ENCODE data around the gene MYCBP. TPM values are rescaled to one million over a fixed set of nuclear protein-coding genes. Genes with fewer than 3 reads are reported as not detected.
A peak's percentile ranks its signal among the peaks of the same experiment; 100 is the strongest.

Gene MYCBP
- 10 to 100 TPM; 17.4 to 22.5 (median 21.2) TPM for total RNA-seq

- peaks cover 18 to 25% (median 19%) of the 10 kb centered on the region in 4 donors for H3K4me1 ChIP-seq
- no peaks in the 10 kb centered on the region for H3K36me3 ChIP-seq
- intact Hi-C loops (cut with DNase I), result loop anchor here (2.0 to 10.0 kb wide), 2 partner anchors 14 to 212 kb away; partner anchors contain the start of gene RRAGC
- peak within 1 kb of the TSS; percentile 68 to 83 (median 76) for H3K27ac ChIP-seq (replicated peaks in 1 of 4)
- H3K9me3 ChIP-seq, result no peaks in the 10 kb centered on the region
- DNase-seq (ENCODE audit: extremely low spot score), result peak; percentile 98
- TF ChIP-seq, protein P1, sequence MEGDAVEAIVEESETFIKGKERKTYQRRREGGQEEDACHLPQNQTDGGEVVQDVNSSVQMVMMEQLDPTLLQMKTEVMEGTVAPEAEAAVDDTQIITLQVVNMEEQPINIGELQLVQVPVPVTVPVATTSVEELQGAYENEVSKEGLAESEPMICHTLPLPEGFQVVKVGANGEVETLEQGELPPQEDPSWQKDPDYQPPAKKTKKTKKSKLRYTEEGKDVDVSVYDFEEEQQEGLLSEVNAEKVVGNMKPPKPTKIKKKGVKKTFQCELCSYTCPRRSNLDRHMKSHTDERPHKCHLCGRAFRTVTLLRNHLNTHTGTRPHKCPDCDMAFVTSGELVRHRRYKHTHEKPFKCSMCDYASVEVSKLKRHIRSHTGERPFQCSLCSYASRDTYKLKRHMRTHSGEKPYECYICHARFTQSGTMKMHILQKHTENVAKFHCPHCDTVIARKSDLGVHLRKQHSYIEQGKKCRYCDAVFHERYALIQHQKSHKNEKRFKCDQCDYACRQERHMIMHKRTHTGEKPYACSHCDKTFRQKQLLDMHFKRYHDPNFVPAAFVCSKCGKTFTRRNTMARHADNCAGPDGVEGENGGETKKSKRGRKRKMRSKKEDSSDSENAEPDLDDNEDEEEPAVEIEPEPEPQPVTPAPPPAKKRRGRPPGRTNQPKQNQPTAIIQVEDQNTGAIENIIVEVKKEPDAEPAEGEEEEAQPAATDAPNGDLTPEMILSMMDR (IDR thresholded peaks at IDR 0.05), result peak; percentile 4 to 30 (median 16)
- no peak for TF ChIP-seq EP300 (IDR thresholded peaks at IDR 0.05)
- TF ChIP-seq POLR2AphosphoS5 (IDR thresholded peaks at IDR 0.05), result peak; percentile 73 to 92
- WGBS, result under 1% methylated on average over 7 of the region's 69 CpGs
- H3K4me3 ChIP-seq, result peak within 1 kb of the TSS; percentile 62 to 92 (median 86)
- no peaks in the 10 kb centered on the region for H3K27me3 ChIP-seq
Observed at GRCh38 chr1:38873027-38873969, at the start of gene MYCBP. Gene MYCBP (minus strand): TSS chr1:38873348. CDS start chr1:38873305, 43 bp downstream.

DNA sequence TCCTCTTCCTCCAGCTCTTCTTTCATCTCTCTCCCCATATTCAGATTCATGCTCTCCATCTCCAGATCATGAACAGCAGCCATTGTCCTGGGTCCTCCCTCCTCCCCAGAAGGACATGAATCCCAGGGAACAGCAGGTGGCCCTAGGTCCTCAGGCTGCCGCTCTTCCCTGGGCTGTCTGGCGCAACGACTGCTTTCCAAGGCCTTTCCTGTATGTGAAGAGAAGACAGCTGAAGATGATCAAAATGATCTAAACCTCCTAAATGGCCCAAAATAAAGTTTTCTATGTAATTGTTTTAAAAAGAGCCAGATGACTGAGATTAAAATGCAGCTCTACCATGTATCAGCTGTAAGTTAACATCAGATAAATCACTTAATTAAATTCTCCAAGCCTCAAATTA lies 46.0 kb upstream of the MYCBP start:
- Histone ChIP-seq H3K4me3 (no peak overlapping the region), H3K27ac (replicated peaks in 1 of 4) (no peak overlapping the region), H3K27me3 (no peaks in the 10 kb centered on the region), H3K9me3 (no peaks in the 10 kb centered on the region), H3K36me3 (no peaks in the 10 kb centered on the region), H3K4me1 (no peaks in the 10 kb centered on the region)
- intact Hi-C loops (cut with DNase I), result no loop called here
- DNase-seq (ENCODE audit: extremely low spot score), result no peak
- TF ChIP-seq POLR2AphosphoS5 (IDR thresholded peaks at IDR 0.05), result no peak
- TF ChIP-seq, protein P1 (IDR thresholded peaks at IDR 0.05), result peak in 1 of 3 experiments; percentile 17
- WGBS, result 49% methylated on average over 3 of the region's 3 CpGs

GRCh38 chr1:38918568-38918967 lies 45.4 kb upstream of the MYCBP start:
- intact Hi-C loops (cut with DNase I), result no loop called here
- Histone ChIP-seq H3K27me3 (no peaks in the 10 kb centered on the region), H3K4me3 (no peak overlapping the region), H3K9me3 (no peaks in the 10 kb centered on the region), H3K36me3 (no peaks in the 10 kb centered on the region), H3K27ac (replicated peaks in 1 of 4) (no peak overlapping the region), H3K4me1 (no peaks in the 10 kb centered on the region)
- TF ChIP-seq, protein P1 (IDR thresholded peaks at IDR 0.05), result no peak
- TF ChIP-seq EP300 (IDR thresholded peaks at IDR 0.05), result no peak
- TF ChIP-seq POLR2A (IDR thresholded peaks at IDR 0.05; ENCODE audit: low read depth), result no peak
- TF ChIP-seq POLR2AphosphoS5 (IDR thresholded peaks at IDR 0.05), result no peak
- WGBS, result 72% methylated on average over 5 of the region's 5 CpGs
- DNase-seq (ENCODE audit: extremely low spot score), result no peak

- intact Hi-C loops (cut with DNase I), result no loop called here
- Histone ChIP-seq H3K4me3 (no peak overlapping the region), H3K36me3 (no peaks in the 10 kb centered on the region), H3K9me3 (no peaks in the 10 kb centered on the region), H3K27me3 (no peaks in the 10 kb centered on the region), H3K4me1 (no peaks in the 10 kb centered on the region), H3K27ac (replicated peaks in 1 of 4) (no peak overlapping the region)
- no peak for DNase-seq (ENCODE audit: extremely low spot score)
- whole genome bisulfite sequencing, result 100% methylated on average over 1 of the region's 1 CpG
- TF ChIP-seq POLR2AphosphoS5 (IDR thresholded peaks at IDR 0.05), result no peak
- TF ChIP-seq, protein P1 (IDR thresholded peaks at IDR 0.05), result no peak
- TF ChIP-seq EP300 (IDR thresholded peaks at IDR 0.05), result no peak
- no peak for TF ChIP-seq POLR2A (IDR thresholded peaks at IDR 0.05; ENCODE audit: low read depth)
Observed at GRCh38 chr1:38917772-38918171, 44.6 kb upstream of the MYCBP start.
